Mesenteric fat pad (tissue), 1 donor: Measurements from ENCODE around the gene EXOC3L1. TPM values are rescaled to one million over a fixed set of nuclear protein-coding genes. Genes with fewer than 3 reads are reported as not detected.

Experiments used
- DNase-seq: peaks from one replicate; pipeline ENCODE4 v3.0.0-alpha.2; 2020; ENCODE audit warnings: low spot score
- total RNA-seq: library from RNA; stranded (reverse); fragmentation: NEBNext Ultra II Directional; extraction: Animal tissue kit (Norgen Biotek cat#: 25700); gene quantifications from one replicate; pipeline ENCODE4 v1.2.1, GENCODE V29; 2021
- donor health status: DM: yes; HTN: yes; CAD: no.

The EXOC3L1 gene
- total RNA-seq, 1 donor from 2014 or later: 4.1 TPM

DNA sequence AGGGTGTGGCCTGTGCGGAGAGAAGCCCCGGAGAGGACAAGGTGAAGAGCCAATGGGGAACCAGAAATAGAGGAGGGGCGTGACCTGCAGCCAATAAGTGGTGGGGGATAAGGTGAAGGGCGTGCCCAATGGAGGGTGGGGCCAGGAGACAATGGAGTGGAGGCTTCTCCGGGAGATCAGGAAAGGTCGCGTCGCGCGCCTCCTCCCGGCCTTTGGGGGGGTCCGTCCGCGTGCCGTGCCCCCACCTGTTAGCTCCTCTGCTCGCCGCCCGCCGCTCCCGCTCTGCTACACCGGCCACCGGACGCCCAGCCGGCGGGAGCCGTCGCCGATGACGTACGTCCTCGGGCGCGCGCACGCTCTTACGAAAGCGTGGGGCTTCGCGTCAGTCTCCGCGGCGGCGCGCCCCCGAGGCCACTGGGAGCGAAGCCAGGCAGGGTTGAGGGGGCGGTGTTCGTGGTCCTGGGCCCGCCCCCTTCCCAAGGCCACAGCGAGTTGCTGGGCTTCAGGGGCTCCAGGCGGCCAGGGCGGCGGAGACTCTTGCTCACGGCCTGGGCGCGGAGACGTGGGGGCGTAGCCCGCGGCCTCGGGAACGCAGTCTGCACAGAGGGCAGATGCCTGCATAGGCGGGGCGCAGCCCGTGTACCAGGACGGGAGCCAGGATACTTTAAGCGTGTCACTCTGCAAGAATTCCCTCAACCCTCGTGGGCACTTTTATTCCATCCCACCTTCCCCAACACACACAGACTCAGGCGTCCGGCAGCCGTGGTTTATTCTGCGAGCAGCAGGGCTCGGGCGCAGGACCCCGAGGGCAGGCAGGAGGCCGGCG is 6.1 kb downstream of the EXOC3L1 start, which contains the start of gene MATCAP1:
MATCAP1 (minus strand) TSS at position 337 of the 826 bp plus-strand sequence. CDS start 3,353 bp downstream, outside the sequence.
- DNase-seq: peak; percentile 96

DNA sequence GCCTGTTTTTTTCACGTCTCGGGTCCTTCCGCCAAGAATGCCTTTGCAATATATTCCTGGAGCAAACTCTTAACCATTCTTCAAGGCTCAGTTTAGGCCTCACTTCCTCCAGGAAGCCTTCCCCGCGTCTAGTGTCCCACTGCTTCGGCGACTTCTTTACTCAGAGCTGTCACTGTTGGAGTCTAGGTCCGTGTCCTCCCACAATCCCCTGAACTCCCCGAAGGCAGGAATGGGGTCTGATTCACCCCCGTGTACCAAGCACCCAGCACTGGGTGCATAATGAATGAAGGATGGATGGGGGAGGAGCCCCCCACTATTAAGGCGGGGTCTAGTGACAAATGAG is 6.7 kb downstream of the EXOC3L1 start:
- DNase-seq: no peak

- DNase-seq: no peak
Measured at GRCh38 chr16:67182288-67182687, 7.6 kb downstream of the EXOC3L1 start.

DNA sequence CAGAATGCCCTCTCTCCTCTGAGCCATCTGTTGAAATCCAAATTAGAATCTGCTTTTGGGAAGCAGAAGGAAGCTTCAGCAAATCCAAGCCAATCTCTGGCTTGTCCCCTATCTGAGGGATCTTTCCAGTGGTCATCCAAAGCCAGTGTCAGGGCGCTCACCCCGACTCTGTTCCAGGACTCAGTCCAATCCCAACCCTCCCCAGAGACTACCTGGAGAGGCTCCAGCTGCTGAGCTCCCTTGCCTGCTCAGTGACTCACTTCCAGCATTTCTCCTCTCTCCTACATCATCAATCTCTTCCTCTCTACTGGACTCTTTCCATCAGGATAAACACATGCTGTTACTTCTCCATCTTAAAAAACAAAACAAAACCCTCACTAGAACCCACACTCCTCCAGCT is 8.6 kb downstream of the EXOC3L1 start:
- no peak for DNase-seq

- no peak for DNase-seq
Measured at GRCh38 chr16:67180166-67180565, 9.8 kb downstream of the EXOC3L1 start.

DNA sequence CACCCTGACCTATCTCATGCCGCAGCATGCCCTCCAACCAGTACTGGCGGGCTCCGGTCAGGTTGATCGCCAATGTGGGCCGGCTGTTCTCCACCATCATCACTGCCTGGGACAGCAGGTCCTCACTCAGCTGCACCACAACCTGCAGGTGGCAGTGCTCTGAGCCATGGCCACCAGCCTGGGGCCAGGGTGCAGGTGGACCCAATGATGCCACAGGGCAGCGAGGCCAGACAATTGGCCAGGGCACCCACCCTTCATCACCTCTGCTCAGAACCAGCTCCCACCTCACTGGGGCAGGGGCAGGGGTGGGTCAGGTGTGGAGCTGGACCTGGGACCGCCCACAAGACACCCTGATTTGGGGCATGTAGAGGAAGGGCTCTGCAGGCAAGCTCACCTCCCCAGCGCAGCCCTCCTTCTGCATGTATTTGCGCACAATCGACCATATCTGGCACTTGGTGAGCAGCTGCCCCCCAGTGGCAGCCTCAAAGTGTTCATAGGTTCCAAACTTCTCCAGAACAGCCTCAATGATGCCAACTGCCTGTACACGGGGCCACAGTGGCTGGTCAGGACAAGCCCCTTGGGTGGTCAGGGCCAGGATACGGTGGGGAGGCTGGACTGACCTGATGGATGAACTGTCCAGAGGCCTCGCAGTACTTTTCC is 10.4 kb downstream of the EXOC3L1 start:
- no peak for DNase-seq

- no peak for DNase-seq
Measured at GRCh38 chr16:67177743-67178699, 11.9 kb downstream of the EXOC3L1 start.

DNA sequence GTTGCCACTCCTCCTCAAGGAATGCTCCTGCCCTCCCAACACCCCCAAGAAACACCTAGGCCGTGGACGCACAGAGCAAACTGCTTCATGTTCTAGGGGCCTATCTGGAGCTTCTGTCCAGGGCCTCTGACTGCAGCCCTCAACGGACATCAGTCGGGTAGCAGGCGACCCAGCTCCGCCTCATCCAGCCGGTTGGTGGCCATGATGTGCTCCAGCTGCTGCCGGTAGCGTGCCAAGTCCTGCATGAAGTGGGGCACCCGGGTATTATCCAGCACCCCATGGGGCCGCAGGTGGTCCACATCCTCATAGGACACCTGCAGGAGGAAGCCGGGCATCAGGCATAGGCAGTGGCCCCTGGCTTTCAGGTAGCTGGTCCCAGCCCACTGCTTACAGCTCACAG is 13.3 kb downstream of the EXOC3L1 start:
- DNase-seq: no peak

DNA sequence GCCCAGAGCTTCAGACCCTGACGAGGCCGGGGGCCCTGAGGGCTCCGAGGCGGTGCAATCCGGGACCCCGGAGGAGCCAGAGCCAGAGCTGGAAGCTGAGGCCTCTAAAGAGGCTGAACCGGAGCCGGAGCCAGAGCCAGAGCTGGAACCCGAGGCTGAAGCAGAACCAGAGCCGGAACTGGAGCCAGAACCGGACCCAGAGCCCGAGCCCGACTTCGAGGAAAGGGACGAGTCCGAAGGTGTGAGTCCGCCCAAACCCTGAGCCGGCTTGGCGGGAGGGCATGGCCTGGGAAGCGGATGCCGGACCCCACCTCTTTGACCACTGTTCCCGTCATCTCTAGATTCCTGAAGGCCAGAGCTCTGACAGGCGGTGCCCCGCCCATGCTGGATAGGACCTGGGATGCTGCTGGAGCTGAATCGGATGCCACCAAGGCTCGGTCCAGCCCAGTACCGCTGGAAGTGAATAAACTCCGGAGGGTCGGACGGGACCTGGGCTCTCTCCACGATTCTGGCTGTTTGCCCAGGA is 15.2 kb downstream of the EXOC3L1 start:
- no peak for DNase-seq

- DNase-seq: peak; percentile 96
Measured at GRCh38 chr16:67173808-67174705, 15.9 kb downstream of the EXOC3L1 start.

GRCh38 chr16:67173323-67173722 is 16.6 kb downstream of the EXOC3L1 start:
- no peak for DNase-seq

DNA sequence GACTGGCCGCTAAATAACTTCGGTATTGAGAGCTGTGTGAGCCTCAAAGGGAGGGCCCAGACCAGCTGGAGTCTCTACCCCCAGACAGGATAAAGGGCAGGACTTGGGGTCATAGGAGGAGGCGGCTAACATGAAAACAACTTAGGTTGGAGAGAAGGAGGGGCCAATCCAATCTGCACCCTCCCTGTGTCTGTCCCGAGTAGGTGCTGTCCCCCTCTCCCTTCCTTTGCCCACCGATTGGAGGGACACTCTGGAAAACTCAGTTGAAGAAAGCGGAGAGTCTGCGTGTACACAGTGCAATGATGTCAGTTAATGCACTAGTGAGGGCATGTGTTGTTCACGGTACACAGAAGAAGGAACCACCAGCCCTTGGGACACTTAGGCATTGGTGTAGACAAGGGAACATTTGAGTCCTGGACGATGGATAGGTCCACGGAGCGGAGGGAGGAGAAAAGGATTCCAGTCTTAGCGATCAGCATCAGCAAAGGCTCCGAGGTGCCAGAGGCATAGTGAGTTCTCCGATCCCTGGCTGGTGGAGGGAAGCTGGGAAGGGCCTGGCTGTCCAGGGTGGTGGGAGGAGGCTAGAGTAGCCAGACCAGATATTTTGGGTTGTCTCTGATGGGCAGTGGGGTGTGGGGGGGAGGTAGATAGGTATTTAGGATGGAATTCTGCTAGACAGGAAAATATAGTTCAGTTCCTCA is 18.8 kb downstream of the EXOC3L1 start:
- no peak for DNase-seq

- DNase-seq: no peak
Measured at GRCh38 chr16:67170168-67170948, 19.6 kb downstream of the EXOC3L1 start, which contains the start of gene NOL3. Gene NOL3 (plus strand): TSS chr16:67170538.

GRCh38 chr16:67169642-67170167 is 20.2 kb downstream of the EXOC3L1 start:
- no peak for DNase-seq

- DNase-seq: no peak
Measured at GRCh38 chr16:67169011-67169451, 20.9 kb downstream of the EXOC3L1 start.

- no peak for DNase-seq
Measured at GRCh38 chr16:67167588-67167987, 22.3 kb downstream of the EXOC3L1 start.

DNA sequence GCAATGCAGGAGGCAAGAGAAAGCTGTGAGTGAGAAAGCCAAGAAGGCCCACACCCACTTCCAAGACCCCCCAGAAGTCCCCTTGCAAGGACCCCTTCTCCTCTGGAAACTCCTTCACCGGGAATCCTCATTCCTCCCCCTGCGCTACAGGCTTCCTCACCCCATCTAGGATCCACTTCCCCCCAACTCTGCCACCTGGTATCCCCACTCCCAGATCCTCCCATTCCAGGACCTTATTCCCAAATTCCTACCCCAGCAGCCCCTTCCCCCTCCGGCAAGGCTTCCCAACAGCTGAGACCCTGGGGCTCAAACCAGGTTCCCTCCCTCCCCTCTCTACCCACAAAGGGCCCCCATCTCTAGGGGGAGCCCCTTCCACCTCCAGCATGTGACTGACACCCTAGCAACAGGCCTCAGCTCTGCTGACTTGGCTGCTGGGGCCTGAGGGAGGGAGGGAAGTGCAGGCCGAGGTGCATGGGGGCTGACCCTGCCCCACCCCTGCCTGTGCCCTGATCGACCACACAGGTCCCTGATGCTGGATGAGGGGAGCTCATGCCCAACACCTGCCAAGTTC is 23.3 kb downstream of the EXOC3L1 start:
- no peak for DNase-seq

DNA sequence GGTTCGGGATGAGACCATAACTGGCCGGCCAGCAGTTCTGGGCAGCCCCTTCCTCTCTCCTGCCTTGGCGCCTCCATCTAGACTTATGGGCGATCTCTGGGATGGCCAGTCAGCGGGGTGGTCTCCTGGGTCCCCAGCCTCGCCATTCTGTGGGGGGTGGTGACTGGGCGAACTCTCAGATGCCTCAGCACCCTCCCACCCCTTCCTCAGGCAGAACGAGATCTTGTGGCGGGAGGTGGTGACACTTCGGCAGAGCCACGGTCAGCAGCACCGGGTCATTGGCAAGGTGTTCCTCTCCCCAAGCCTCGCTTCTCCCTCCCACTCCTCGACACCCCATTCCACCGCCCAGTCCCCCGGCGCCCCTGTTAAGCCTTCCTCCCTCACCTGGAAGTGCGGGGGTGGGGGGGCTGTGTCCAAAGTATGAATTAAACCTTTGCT is 23.8 kb downstream of the EXOC3L1 start:
- DNase-seq: no peak
